SIG-M5 treated with dmso at 0.1 percent for 504 hours (cell line): ENCODE measurements around the gene HSP90AB1.
A peak's percentile ranks its signal among the peaks of the same experiment; 100 is the strongest.
"Not testable (repeated sequence)": the region's sequence is repeated elsewhere in the genome, so short reads cannot be mapped to it uniquely, and the experiment has no call there.

Experiments
- DNase-seq: peaks from one replicate; lab custom pipeline; 2025; ENCODE audit not compliant: unreplicated experiment; lab: John Stamatoyannopoulos, UW

HSP90AB1 gene

GRCh38 chr6:44222486-44223318, 24.2 kb upstream of the HSP90AB1 start:
- no peak for DNase-seq

GRCh38 chr6:44223319-44224028, 23.4 kb upstream of the HSP90AB1 start, which contains the start of gene SLC29A1:
Gene SLC29A1, plus strand, starts transcription at chr6:44223595. Its CDS starts 3,719 bp downstream, at chr6:44227314.
- DNase-seq: peak; percentile 69

GRCh38 chr6:44224029-44224964, 22.6 kb upstream of the HSP90AB1 start:
- peak; percentile 34 for DNase-seq

GRCh38 chr6:44224965-44225305, 22.0 kb upstream of the HSP90AB1 start:
- no peak for DNase-seq

GRCh38 chr6:44225579-44226325, 21.1 kb upstream of the HSP90AB1 start:
- DNase-seq: no peak

GRCh38 chr6:44226368-44227147, 20.3 kb upstream of the HSP90AB1 start:
- DNase-seq: no peak

- DNase-seq: no peak
Measured at GRCh38 chr6:44227148-44227793, 19.6 kb upstream of the HSP90AB1 start.

- DNase-seq: no peak
Measured at GRCh38 chr6:44228031-44228430, 18.9 kb upstream of the HSP90AB1 start.

GRCh38 chr6:44228433-44228832, 18.5 kb upstream of the HSP90AB1 start:
- no peak for DNase-seq

- no peak for DNase-seq
Measured at GRCh38 chr6:44228836-44229235, 18.1 kb upstream of the HSP90AB1 start.

- DNase-seq: no peak
Measured at GRCh38 chr6:44229376-44230033, 17.4 kb upstream of the HSP90AB1 start.

GRCh38 chr6:44230034-44230675, 16.7 kb upstream of the HSP90AB1 start:
- DNase-seq: no peak

GRCh38 chr6:44231426-44231825, 15.5 kb upstream of the HSP90AB1 start:
- not testable (repeated sequence) for DNase-seq

GRCh38 chr6:44232676-44233566, 14.0 kb upstream of the HSP90AB1 start:
- no peak for DNase-seq

GRCh38 chr6:44233567-44234100, 13.3 kb upstream of the HSP90AB1 start:
- DNase-seq: no peak

GRCh38 chr6:44234101-44235025, 12.5 kb upstream of the HSP90AB1 start:
- no peak for DNase-seq
